Upper lobe of left lung (tissue), 6 donors: ENCODE measurements around the gene MR1. TPM values are rescaled to one million over a fixed set of nuclear protein-coding genes. Genes with fewer than 3 reads are reported as not detected.
A peak's percentile ranks its signal among the peaks of the same experiment; 100 is the strongest.

Source experiments
- ATAC-seq, 2 donors: fragments of 200-7000 bp; cut with Tn5 transposase; one replicate each; pipeline ENCODE4 v1.9.1; 2022; ENCODE audit warnings: mild to moderate bottlenecking in 2 of 2, moderate library complexity in 2 of 2; ENCODE audit not compliant: low FRiP score in 2 of 2
- DNase-seq, 2 donors: peaks; one replicate each; pipeline ENCODE4 v3.0.0-alpha.2; 2019 to 2020
- H3K27ac ChIP-seq, 4 donors: fragments of 200-600 bp; sonication (generic); one replicate each; pipeline ENCODE4 v1.5.1; 2016 to 2019
- H3K27me3 ChIP-seq, 4 donors: fragments of 200-600 bp; sonication (generic); one replicate each; pipeline ENCODE4 v1.5.1; 2017 to 2019
- H3K36me3 ChIP-seq, 4 donors: fragments of 200-600 bp; sonication (generic); one replicate each; pipeline ENCODE4 v1.5.1; 2016 to 2019
- H3K4me1 ChIP-seq, 4 donors: fragments of 200-600 bp; sonication (generic); one replicate each; pipeline ENCODE4 v1.5.1; 2018 to 2019
- H3K4me3 ChIP-seq, 4 donors: fragments of 200-600 bp; sonication (generic); one replicate each; pipeline ENCODE4 v1.5.1; 2017 to 2019; ENCODE audit warnings: mild to moderate bottlenecking in 2 of 4, moderate library complexity in 1 of 4
- H3K9me3 ChIP-seq, 4 donors: fragments of 200-600 bp; sonication (generic); one replicate each; pipeline ENCODE4 v1.5.1; 2018 to 2019
- EP300 ChIP-seq, 4 donors: sonication (generic); formaldehyde crosslinking; IDR thresholded peaks; one replicate each; pipeline ENCODE4 v1.5.1; 2017; ENCODE audit warnings: antibody characterized with exemption in 4 of 4, control low read depth in 2 of 4
- POLR2A ChIP-seq, 4 donors: fragments of 450-650 bp; IDR thresholded peaks; one replicate each; pipeline ENCODE4 v1.5.1; 2016 to 2017; ENCODE audit warnings: antibody characterized with exemption in 4 of 4, mild to moderate bottlenecking in 2 of 4
- POLR2AphosphoS5 ChIP-seq, 2 donors: sonication (generic); formaldehyde crosslinking; IDR thresholded peaks; one replicate each; pipeline ENCODE4 v1.5.1; 2017; ENCODE audit warnings: antibody characterized with exemption in 2 of 2
- WGBS, 2 donors: methylation state at CpG; one replicate each; pipeline ENCODE4 v1.1.5; 2017 to 2018; 5-methylcytosine and 5-hydroxymethylcytosine counted together
- total RNA-seq, 6 donors: library from RNA; depleted of rRNA in 4 of 6; stranded (reverse); fragments of >200 nt in 4 of 6; gene quantifications; one replicate each; pipeline versions ENCODE4 v1.1.0 to v1.2.1, GENCODE V29; 2016 to 2021
- TF ChIP-seq, protein P1 (sequence below), 6 experiments: fragments of 450-650 bp in 4 of 6; fragments of 200-600 bp in 2 of 6; sonication (generic) in 2 of 6; IDR thresholded peaks; one replicate each; pipeline ENCODE4 v1.5.1; 2016 to 2019; ENCODE audit warnings: antibody characterized with exemption in 6 of 6
- donor health status: DM: no; HTN: no; CAD: no; lungs with moderate emphysema.
- donor health status: DM: no; HTN: yes; CAD: no; lungs with severe emphysema.

Gene MR1
- total RNA-seq, 6 donors from 2014 or later, result 22.0 to 54.0 (median 26.9) TPM

DNA sequence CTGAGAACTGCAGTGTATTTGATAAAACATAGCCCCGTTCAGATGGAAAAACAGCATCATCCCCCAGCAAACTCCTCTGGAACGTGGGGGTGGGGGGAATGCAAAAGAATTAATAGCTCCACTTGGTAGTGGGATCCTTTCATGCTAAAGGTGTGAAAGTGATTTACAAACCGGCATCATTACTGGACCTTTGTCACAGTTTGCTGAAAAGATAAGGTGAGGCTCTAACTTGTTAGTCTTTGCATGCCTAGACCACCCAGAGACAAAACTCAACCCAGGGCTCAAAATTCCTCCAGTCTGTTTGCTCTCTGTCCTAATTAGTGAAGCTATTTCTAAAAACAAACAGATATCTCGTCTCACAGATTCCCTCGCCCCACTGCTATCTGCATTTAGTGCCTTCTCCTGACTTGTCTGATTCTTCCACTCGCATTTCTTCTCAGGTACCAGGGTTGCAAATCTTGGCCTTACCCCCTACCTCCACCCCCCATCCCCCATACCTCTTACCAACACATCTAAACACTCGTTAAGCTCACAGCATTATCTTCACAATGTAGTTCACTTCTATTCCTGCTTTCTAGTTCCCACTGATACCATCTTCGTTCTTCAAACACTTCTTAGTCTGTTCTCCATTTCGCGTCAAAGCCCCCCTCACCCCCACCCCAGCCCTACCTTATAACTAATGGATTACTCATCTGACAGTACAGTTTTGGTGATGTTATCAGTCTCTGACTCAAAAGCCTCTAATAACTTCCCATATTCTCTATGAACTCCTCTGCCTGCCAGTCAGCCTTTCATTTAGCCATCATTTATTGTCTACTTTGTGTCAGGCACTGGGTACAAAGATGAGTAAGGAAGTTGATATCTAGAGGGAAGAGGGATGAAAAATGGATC, 66.5 kb downstream of the MR1 start:
- ATAC-seq, result no peak
- peaks cover 51 to 67% (median 61%) of the 10 kb centered on the region in 4 donors for H3K4me1 ChIP-seq
- TF ChIP-seq EP300 (IDR thresholded peaks at IDR 0.05), result no peak
- no peak for TF ChIP-seq POLR2AphosphoS5 (IDR thresholded peaks at IDR 0.05)
- TF ChIP-seq POLR2A (IDR thresholded peaks at IDR 0.05), result no peak
- TF ChIP-seq, protein P1, sequence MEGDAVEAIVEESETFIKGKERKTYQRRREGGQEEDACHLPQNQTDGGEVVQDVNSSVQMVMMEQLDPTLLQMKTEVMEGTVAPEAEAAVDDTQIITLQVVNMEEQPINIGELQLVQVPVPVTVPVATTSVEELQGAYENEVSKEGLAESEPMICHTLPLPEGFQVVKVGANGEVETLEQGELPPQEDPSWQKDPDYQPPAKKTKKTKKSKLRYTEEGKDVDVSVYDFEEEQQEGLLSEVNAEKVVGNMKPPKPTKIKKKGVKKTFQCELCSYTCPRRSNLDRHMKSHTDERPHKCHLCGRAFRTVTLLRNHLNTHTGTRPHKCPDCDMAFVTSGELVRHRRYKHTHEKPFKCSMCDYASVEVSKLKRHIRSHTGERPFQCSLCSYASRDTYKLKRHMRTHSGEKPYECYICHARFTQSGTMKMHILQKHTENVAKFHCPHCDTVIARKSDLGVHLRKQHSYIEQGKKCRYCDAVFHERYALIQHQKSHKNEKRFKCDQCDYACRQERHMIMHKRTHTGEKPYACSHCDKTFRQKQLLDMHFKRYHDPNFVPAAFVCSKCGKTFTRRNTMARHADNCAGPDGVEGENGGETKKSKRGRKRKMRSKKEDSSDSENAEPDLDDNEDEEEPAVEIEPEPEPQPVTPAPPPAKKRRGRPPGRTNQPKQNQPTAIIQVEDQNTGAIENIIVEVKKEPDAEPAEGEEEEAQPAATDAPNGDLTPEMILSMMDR (IDR thresholded peaks at IDR 0.05), result no peak
- DNase-seq, result no peak
- H3K36me3 ChIP-seq, result no peaks in the 10 kb centered on the region
- H3K27ac ChIP-seq, result no peak overlapping the region
- H3K9me3 ChIP-seq, result no peaks in the 10 kb centered on the region
- no peaks in the 10 kb centered on the region for H3K27me3 ChIP-seq
- H3K4me3 ChIP-seq, result no peak overlapping the region
- 70 to 74% methylated on average over 10 of the region's 10 CpGs for WGBS, 2 donors

DNA sequence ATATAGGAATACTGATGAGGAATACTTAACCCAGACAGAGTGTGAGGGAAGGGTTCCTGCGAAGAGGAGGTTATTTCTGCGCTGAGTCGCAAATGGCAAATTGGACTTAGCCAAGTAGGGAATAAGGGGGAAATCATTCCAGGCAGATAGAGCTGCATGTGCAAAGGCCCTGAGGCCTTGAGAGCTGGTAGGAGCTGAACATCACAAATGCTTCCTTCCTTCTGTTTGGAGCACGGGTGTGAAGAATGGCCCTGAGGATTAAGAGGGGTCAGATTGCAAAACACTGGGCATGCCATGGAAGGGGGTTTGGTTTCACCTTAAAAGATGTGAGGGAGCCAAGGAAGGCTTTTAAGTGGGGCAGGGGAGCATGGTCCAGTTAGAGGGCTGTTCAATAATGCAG, 67.2 kb downstream of the MR1 start:
- H3K27me3 ChIP-seq, result no peaks in the 10 kb centered on the region
- H3K4me1 ChIP-seq, result peaks cover 51 to 66% (median 59%) of the 10 kb centered on the region in 4 donors
- 86 to 88% methylated on average over 4 of the region's 4 CpGs for WGBS, 2 donors
- no peak overlapping the region for H3K27ac ChIP-seq
- DNase-seq (no peak), ATAC-seq (no peak)
- TF ChIP-seq EP300 (IDR thresholded peaks at IDR 0.05) (no peak), POLR2A (IDR thresholded peaks at IDR 0.05) (no peak), POLR2AphosphoS5 (IDR thresholded peaks at IDR 0.05) (no peak)
- TF ChIP-seq, protein P1 (IDR thresholded peaks at IDR 0.05), result no peak
- no peak overlapping the region for H3K4me3 ChIP-seq
- H3K36me3 ChIP-seq, result no peaks in the 10 kb centered on the region
- H3K9me3 ChIP-seq, result no peaks in the 10 kb centered on the region

DNA sequence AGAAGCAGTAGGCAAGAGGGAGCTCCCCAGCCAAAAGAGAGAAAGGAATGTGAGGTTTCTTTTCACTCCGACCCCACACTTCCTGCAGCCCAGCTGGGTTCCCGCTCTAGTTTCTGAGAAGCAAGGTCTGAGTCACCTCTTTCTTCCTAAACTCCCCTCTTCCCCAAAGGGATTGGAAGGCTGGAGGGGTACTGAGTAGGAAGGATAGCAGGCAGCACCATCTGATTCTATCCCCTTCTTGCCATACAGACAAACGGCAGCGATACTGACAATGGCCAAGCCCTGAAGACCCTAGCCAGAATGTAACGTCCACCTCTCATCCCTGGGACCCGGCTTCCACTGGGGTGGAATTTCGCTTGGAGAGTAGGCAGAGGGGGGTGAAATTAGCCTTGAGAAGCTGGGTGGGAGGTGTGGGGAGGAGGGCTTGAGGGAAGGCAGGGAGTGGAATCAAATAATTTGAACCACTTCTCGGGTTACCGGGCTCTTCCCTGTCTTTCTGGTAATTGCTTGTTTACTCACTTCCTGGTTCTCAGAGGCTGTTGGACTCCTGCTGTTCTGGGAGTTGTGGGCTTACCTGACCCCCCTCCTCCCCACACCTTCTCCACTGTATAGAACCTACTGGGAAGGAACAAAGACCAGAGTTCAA, 67.9 kb downstream of the MR1 start:
- DNase-seq, result no peak
- Histone ChIP-seq H3K27ac (peak overlapping the region; percentile 12 to 37 (median 19)), H3K4me1 (peaks cover 50 to 66% (median 61%) of the 10 kb centered on the region in 4 donors)

DNA sequence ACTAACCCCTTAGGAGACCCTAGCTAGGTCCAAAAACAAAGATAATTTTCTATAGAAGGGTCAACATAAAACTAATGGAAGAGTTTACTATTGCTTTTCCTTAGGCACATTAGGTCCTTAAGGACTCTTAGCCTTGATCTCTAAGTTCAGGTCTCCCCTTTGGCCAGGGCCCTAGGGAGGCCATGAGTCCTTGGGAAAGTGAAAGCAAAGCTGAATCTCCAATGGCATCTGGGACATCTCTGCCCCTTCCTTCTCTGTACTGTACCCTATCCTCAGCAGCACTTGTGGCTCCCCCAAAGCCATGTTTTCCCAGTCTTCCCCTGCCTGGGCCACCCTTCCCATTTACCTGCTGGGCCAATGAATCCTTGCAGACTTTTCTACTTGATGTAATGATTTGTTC, 69.1 kb downstream of the MR1 start:
- no peak overlapping the region for H3K27ac ChIP-seq

More for the DNA sequence above, 67.9 kb downstream of the MR1 start:
- Histone ChIP-seq H3K4me3 (no peak overlapping the region), H3K27me3 (no peaks in the 10 kb centered on the region), H3K36me3 (no peaks in the 10 kb centered on the region), H3K9me3 (no peaks in the 10 kb centered on the region)
- 52 to 61% methylated on average over 9 of the region's 9 CpGs for WGBS, 2 donors
- TF ChIP-seq POLR2A (IDR thresholded peaks at IDR 0.05), result no peak
- TF ChIP-seq, protein P1 (IDR thresholded peaks at IDR 0.05), result no peak
- peak in 1 of 4 donors; percentile 8 for TF ChIP-seq EP300 (IDR thresholded peaks at IDR 0.05)
- peak in 1 of 2 donors; percentile 56 for TF ChIP-seq POLR2AphosphoS5 (IDR thresholded peaks at IDR 0.05)
- ATAC-seq, result no peak

More for the DNA sequence above, 69.1 kb downstream of the MR1 start:
- TF ChIP-seq POLR2A (IDR thresholded peaks at IDR 0.05) (no peak), EP300 (IDR thresholded peaks at IDR 0.05) (no peak), POLR2AphosphoS5 (IDR thresholded peaks at IDR 0.05) (no peak)
- TF ChIP-seq, protein P1 (IDR thresholded peaks at IDR 0.05), result no peak
- no peak for DNase-seq
- peaks cover 52 to 66% (median 59%) of the 10 kb centered on the region in 4 donors for H3K4me1 ChIP-seq
- no peaks in the 10 kb centered on the region for H3K9me3 ChIP-seq
- ATAC-seq, result no peak
- no peaks in the 10 kb centered on the region for H3K27me3 ChIP-seq
- no peaks in the 10 kb centered on the region for H3K36me3 ChIP-seq
- no peak overlapping the region for H3K4me3 ChIP-seq
